GM18907 (cell line): ENCODE results near the gene SH3GLB2.
"Not testable (repeated sequence)": the region's sequence is repeated elsewhere in the genome, so short reads cannot be mapped to it uniquely, and the experiment has no call there.

Experiments used
- ATAC-seq: cut with Tn5 transposase; IDR thresholded peaks from one replicate; pipeline ENCODE4 v1.9.1; 2021; ENCODE audit warnings: mild to moderate bottlenecking, moderate library complexity; ENCODE audit not compliant: unreplicated experiment

SH3GLB2 gene

DNA sequence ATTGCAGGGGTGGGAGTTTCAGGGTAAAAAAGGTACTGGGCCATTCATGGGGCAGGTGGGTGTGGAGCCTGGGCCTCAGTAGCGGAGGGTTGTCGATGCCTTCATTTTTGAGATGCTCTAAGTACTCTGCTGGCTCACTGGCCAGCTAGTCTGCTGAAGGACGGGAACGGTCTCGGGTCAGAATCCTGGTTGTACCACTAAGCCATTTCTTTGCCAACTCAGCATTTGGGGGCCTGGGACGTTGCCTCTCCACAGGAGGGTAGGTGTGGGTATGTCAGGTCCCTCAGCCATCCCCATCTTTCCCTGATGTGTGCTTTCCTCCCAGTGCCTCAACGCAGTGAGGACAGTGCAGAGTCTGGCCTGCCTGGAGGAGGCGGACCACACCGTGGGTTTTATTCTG lies 25.1 kb downstream of the SH3GLB2 start:
- ATAC-seq = no peak

DNA sequence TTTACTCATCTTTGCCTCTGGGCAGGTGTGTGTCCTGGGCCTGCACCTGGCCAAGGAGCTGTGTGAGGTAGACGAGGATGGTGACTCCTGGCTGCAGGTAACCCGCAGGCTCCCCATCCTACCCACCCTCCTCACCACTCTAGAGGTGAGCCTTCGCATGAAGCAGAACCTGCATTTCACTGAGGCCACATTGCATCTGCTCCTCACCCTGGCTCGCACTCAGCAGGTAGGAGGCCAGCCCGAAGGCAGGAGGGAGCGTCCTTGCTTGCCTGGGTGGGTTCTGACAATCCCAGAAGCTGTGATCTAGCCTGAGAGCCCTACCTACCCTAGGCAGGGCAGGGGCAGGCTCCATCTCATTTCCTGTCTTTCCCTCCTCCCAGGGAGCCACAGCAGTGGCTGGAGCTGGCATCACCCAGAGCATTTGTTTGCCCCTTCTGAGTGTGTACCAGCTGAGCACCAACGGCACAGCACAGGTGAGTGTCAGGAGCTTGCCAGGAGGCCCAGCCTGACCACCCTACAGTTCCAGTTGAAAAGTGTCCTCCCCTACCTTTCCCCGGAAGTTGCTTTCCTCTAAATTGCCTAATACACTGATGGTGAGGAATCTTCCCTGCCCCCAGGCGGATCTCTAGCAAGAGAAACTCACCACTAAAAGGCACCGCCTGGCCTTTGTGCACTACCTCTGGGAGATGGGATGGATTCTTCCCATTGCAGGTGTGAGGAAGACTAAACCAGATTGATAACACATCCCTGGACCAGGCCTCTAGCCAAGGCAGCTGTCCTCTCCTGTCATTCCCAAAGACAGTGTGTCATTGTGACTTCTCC lies 26.4 kb downstream of the SH3GLB2 start:
- no peak for ATAC-seq

DNA sequence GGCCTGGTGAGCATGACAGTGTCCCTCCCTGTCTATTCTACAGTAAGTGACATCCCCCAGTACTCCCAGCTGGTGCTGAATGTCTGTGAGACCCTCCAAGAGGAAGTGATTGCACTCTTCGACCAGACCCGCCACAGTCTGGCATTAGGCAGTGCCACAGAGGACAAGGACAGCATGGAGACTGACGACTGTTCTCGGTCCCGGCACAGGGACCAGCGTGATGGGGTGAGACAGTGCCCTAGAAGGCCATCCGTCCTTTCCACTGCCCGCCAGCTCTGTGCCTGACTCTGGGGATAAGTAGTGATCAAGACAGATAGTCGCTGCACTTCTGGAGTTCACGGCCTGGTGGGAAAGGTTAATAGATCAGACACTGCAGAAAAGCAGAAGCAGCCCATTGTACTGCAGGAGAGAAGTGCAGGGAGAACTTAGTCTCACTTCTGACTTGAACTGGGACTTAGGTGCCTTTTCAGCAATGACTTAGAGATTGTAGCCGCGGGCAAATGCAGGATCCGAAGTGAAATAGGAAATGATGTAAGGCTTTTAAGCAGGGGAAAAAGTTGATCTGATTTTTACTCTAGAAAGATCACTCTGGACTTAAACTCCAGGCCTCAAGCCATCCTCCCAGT lies 28.4 kb downstream of the SH3GLB2 start:
- ATAC-seq = no peak

DNA sequence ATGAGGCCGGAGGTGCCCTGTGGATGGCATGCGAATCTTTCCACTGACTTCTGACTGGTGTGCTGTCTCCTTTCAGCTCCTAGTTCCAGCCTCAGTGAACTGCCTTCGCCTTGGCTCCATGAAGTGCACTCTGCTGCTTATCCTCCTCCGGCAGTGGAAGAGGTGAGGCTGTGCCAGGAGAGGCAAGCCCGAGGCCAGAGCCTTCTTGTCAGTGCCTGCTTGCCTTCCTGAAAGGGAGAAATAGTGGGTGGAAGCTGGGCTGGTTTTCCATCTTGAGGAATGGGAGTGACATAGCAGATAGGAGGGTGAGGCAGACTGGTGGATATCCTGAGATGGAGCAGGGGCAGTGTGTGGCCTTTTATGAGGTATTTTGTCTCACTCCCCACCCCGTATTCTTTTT lies 29.7 kb downstream of the SH3GLB2 start:
- no peak for ATAC-seq

DNA sequence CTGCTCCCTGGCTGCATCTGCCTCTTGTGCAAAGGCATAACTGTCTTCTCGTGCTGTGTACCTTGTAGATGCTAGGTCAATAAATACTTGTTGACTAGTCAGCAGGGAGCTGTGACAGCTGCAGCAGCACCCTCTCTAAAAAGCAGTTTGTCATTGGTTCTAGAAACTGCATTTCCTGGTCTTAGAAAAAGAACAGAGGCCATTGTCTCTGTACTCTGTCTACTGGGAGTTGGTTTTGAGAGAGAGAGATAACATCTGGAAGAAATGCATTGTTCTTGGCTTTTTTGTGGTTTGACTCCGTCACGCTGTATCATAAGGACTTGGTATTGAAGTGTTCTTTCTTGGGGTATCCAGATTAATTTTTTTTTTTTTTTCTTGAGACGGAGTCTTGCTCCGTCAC lies 32.3 kb downstream of the SH3GLB2 start:
- ATAC-seq = no peak

- no peak for ATAC-seq
These were observed 35.1 kb downstream of the SH3GLB2 start for GRCh38 chr9:128992995-128993394.

DNA sequence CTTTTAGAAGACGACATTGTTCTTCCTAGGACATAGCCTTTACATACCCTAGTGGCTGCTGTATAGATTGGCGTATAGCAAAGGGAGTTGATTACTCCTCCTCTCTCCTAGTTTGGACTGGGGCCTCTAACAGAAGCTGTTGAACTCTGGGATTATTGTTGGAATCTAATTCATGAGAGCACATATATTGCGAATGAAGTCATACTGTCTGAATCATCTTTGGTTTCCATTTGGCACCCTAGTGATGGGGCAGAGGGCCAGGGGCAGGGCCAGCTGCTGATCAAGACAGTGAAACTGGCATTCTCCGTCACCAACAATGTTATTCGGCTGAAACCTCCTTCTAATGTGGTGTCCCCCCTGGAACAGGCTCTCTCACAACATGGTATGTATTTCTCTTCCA lies 40.3 kb downstream of the SH3GLB2 start:
- no peak for ATAC-seq

DNA sequence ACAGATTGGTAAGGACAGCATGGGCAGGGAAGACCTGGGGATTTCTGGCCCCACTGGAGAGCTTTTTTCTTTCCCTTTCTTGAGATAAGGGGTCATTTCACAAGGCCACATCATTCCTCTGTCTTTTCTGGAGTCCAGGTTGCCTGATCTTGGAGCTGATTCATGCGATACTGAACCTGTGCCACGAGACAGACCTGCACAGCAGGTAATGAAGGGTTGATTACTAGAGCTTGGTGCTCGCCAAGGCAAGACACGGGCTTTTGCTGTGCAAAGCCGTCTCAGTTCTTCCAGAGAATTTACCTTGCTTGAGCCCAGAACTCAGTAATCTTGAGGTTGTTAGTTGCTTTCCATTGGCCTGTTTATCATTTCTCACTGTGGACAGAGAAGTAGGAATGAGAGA lies 41.5 kb downstream of the SH3GLB2 start:
- no peak for ATAC-seq

- ATAC-seq = no peak
These were observed 44.6 kb downstream of the SH3GLB2 start for GRCh38 chr9:128983536-128983935.

GRCh38 chr9:128979111-128979510 lies 49.0 kb downstream of the SH3GLB2 start:
- no peak for ATAC-seq

- ATAC-seq = no peak
These were observed 55.2 kb downstream of the SH3GLB2 start for GRCh38 chr9:128972956-128973355.

- ATAC-seq = no peak
These were observed 58.6 kb downstream of the SH3GLB2 start for GRCh38 chr9:128969491-128969890.

DNA sequence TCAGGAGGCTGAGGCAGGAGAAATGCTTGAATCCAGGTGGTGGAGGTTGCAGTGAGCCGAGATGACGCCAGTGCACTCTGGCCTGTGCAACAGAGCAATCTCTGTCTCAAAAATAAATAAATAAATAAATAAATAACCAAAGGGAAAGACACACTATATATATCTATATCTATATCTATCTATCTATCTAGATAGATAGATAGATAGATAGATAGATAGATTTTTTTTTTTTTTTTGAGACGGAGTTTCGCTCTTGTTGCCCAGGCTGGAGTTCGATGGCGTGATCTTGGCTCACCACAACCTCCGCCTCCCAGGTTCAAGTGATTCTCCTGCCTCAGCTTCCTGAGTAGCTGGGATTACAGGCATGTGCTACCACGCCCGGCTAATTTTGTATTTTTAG lies 66.7 kb downstream of the SH3GLB2 start:
- ATAC-seq = not testable (repeated sequence)
